Ovary (tissue), 3 donors: ENCODE measurements around the gene ENTPD2.

Experiments used
- EP300 ChIP-seq: sonication (generic); formaldehyde crosslinking; IDR thresholded peaks from one replicate; pipeline ENCODE4 v1.6.1; 2017; ENCODE audit warnings: antibody characterized with exemption
- POLR2A ChIP-seq: fragments of 450-650 bp; IDR thresholded peaks from one replicate; pipeline ENCODE4 v1.6.1; 2017; ENCODE audit warnings: antibody characterized with exemption, mild to moderate bottlenecking, moderate library complexity
- TF ChIP-seq, protein P1 (sequence below), 3 donors: fragments of 450-650 bp in 2 of 3; fragments of 200-600 bp in 1 of 3; IDR thresholded peaks; one replicate each; pipeline versions ENCODE4 v1.5.1 to v1.8.0; 2016 to 2022; ENCODE audit warnings: antibody characterized with exemption in 3 of 3, mild to moderate bottlenecking in 1 of 3
- donor health status: DM: no; HTN: no; CAD: no.

DNA sequence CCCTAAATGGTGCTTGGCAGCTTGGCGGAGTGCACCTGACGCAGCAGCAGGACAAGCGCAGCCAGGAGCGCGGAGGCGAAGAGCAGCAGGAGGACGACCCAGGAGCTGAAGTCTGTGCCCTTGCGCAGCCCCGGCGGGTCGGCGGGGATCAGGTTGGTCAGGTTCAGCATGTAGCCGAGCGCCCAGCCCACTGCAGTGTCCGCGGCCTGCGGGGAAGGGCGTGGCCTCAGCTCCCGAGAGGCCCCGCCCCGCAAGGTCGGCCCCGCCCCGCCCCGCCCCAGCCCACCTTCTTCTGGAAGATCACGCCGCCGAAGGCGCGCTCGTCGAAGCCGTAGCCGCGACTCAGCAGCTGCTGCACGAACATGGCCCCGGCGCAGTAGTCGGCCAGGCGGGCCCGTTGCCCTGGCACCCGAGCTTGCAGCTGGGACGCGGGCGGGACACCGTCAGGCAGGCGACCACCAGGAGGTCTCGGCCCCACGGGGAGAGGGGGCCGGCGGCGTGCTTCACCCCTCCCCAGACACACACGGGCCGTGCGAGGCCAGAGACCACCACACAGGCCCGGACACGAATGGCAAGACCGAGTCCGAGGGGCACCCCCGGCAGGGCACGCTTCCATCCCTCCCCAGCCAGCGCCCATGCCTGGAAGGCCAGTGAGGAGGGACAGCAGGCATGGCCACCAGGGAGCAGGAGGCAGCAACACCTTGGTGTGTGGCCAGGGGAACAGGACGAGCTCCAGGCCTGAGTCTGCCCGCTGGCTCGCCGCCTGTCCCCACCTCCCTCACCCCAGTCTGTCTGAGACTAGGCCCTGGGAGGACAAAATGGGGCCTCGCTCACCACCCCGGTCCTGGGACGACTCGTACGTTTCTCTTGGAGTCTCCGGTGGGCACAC, 5.0 kb downstream of the ENTPD2 start:
- TF ChIP-seq, protein P1, sequence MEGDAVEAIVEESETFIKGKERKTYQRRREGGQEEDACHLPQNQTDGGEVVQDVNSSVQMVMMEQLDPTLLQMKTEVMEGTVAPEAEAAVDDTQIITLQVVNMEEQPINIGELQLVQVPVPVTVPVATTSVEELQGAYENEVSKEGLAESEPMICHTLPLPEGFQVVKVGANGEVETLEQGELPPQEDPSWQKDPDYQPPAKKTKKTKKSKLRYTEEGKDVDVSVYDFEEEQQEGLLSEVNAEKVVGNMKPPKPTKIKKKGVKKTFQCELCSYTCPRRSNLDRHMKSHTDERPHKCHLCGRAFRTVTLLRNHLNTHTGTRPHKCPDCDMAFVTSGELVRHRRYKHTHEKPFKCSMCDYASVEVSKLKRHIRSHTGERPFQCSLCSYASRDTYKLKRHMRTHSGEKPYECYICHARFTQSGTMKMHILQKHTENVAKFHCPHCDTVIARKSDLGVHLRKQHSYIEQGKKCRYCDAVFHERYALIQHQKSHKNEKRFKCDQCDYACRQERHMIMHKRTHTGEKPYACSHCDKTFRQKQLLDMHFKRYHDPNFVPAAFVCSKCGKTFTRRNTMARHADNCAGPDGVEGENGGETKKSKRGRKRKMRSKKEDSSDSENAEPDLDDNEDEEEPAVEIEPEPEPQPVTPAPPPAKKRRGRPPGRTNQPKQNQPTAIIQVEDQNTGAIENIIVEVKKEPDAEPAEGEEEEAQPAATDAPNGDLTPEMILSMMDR (IDR thresholded peaks at IDR 0.05) = no peak
- no peak for TF ChIP-seq POLR2A
- no peak for TF ChIP-seq EP300
